Renal cortex interstitium (tissue), 11 donors: ENCODE data around the gene TBRG4. TPM values are rescaled to one million over a fixed set of nuclear protein-coding genes. Genes with fewer than 3 reads are reported as not detected.
"Not testable (repeated sequence)": the region's sequence is repeated elsewhere in the genome, so short reads cannot be mapped to it uniquely, and the experiment has no call there.

Experiments
- DNase-seq, 11 donors: peaks; one replicate each; pipeline ENCODE4 v3.0.0-alpha.2; 2013; ENCODE audit warnings: low read depth in 9 of 11, low spot score in 4 of 11; ENCODE audit errors: extremely low read depth in 1 of 11
- polyA plus RNA-seq, 3 donors: library from polyadenylated mRNA; unstranded; fragments of 120-200 nt; gene quantifications; one replicate each; pipeline ENCODE4 v1.2.1, GENCODE V29; 2013; ENCODE audit not compliant: insufficient read length in 3 of 3

Gene TBRG4
- polyA plus RNA-seq, 3 donors, result 53.6 to 63.4 (median 57.5) TPM

- no peak for DNase-seq
These were observed 13.9 kb upstream of the TBRG4 start for GRCh38 chr7:45125193-45125904.

GRCh38 chr7:45123913-45124710 is 12.6 kb upstream of the TBRG4 start:
- DNase-seq, result no peak

GRCh38 chr7:45122975-45123860 is 11.7 kb upstream of the TBRG4 start:
- no peak for DNase-seq

- no peak for DNase-seq
These were observed 8.1 kb upstream of the TBRG4 start for GRCh38 chr7:45119550-45119949.

- peak in 1 of 11 donors; percentile 18 for DNase-seq
These were observed 7.4 kb upstream of the TBRG4 start for GRCh38 chr7:45118889-45119331.

- DNase-seq, result no peak
These were observed 6.8 kb upstream of the TBRG4 start for GRCh38 chr7:45118292-45118691.

GRCh38 chr7:45117582-45117981 is 6.1 kb upstream of the TBRG4 start:
- DNase-seq, result no peak

GRCh38 chr7:45116048-45116447 is 4.6 kb upstream of the TBRG4 start:
- DNase-seq, result no peak

- DNase-seq, result no peak
These were observed 3.4 kb upstream of the TBRG4 start for GRCh38 chr7:45114926-45115325.

GRCh38 chr7:45114257-45114656 is 2.8 kb upstream of the TBRG4 start:
- DNase-seq, result not testable (repeated sequence)

GRCh38 chr7:45112648-45113047 is 1.2 kb upstream of the TBRG4 start:
- DNase-seq, result no peak

GRCh38 chr7:45108863-45109262 is 2.6 kb downstream of the TBRG4 start:
- no peak for DNase-seq

- DNase-seq, result no peak
These were observed 4.1 kb downstream of the TBRG4 start for GRCh38 chr7:45107356-45107755.

GRCh38 chr7:45106820-45107219 is 4.7 kb downstream of the TBRG4 start:
- no peak for DNase-seq

GRCh38 chr7:45105588-45106188 is 5.8 kb downstream of the TBRG4 start:
- no peak for DNase-seq

GRCh38 chr7:45104844-45105587 is 6.5 kb downstream of the TBRG4 start:
- no peak for DNase-seq

- no peak for DNase-seq
These were observed 7.3 kb downstream of the TBRG4 start for GRCh38 chr7:45103958-45104843.
